HUES48 (cell line): ENCODE data around the gene PDZRN4.
"Not testable (repeated sequence)": the region's sequence is repeated elsewhere in the genome, so short reads cannot be mapped to it uniquely, and the experiment has no call there.

Experiments
- H3K27ac ChIP-seq: one replicate; pipeline ENCODE4 v1.7.0; 2013; ENCODE audit warnings: low read depth, low read length, inconsistent platforms
- H3K27me3 ChIP-seq: 2 replicates; pipeline ENCODE4 v1.6.1; 2013; ENCODE audit warnings: mild to moderate bottlenecking, low read length; ENCODE audit not compliant: control insufficient read depth, insufficient read depth
- H3K36me3 ChIP-seq: 2 replicates; pipeline ENCODE4 v1.6.1; 2013; ENCODE audit warnings: low read length; ENCODE audit not compliant: control insufficient read depth, insufficient read depth
- H3K4me1 ChIP-seq: 2 replicates; pipeline ENCODE4 v1.6.1; 2013; ENCODE audit warnings: mild to moderate bottlenecking, low read length; ENCODE audit not compliant: control insufficient read depth, insufficient read depth
- H3K4me3 ChIP-seq: 2 replicates; pipeline ENCODE4 v1.5.1; 2013; ENCODE audit warnings: mild to moderate bottlenecking, low read depth, low read length
- H3K9ac ChIP-seq: 2 replicates; pipeline ENCODE4 v1.6.1; 2013; ENCODE audit warnings: mild to moderate bottlenecking, low read depth, low read length, moderate library complexity
- H3K9me3 ChIP-seq: 2 replicates; pipeline ENCODE4 v1.6.1; 2013; ENCODE audit warnings: low read length; ENCODE audit not compliant: control insufficient read depth, insufficient read depth

The PDZRN4 gene

DNA sequence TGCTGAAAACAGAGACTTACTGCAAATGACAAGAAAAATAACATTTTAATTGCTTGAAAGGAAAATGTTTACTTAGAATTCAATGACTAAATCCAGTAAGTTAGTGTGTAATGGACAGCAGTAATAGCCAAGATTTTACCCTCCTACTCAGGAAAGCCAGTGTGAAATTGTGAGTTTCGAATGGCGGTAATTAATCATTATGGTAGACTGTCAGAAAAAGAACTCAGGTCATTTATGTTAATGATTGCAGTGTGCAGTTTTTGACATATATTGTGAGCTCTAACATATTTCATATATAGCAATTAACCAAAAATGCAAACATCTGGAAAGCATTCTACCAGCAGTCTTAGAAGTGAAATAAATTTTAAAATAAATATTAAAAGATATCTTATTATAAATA, 60.3 kb downstream of the PDZRN4 start:
- H3K9ac ChIP-seq, result no peak overlapping the region
- no peaks in the 10 kb centered on the region for H3K9me3 ChIP-seq
- H3K27ac ChIP-seq, result no peak overlapping the region
- no peaks in the 10 kb centered on the region for H3K4me1 ChIP-seq
- H3K4me3 ChIP-seq, result no peak overlapping the region
- no peaks in the 10 kb centered on the region for H3K36me3 ChIP-seq
- H3K27me3 ChIP-seq, result no peaks in the 10 kb centered on the region

- Histone ChIP-seq H3K9me3 (no peaks in the 10 kb centered on the region), H3K27ac (no peak overlapping the region), H3K4me1 (no peaks in the 10 kb centered on the region), H3K9ac (no peak overlapping the region), H3K36me3 (no peaks in the 10 kb centered on the region), H3K4me3 (no peak overlapping the region), H3K27me3 (no peaks in the 10 kb centered on the region)
These were observed 62.6 kb downstream of the PDZRN4 start for GRCh38 chr12:41250748-41251147.

- no peaks in the 10 kb centered on the region for H3K9me3 ChIP-seq
- H3K4me3 ChIP-seq, result no peak overlapping the region
- no peak overlapping the region for H3K9ac ChIP-seq
- H3K4me1 ChIP-seq, result no peaks in the 10 kb centered on the region
- no peaks in the 10 kb centered on the region for H3K27me3 ChIP-seq
- no peak overlapping the region for H3K27ac ChIP-seq
- H3K36me3 ChIP-seq, result no peaks in the 10 kb centered on the region
These were observed 66.1 kb downstream of the PDZRN4 start for GRCh38 chr12:41254004-41254914.

GRCh38 chr12:41263196-41263595, 75.1 kb downstream of the PDZRN4 start:
- not testable (repeated sequence) for H3K4me1 ChIP-seq, H3K27me3 ChIP-seq, H3K4me3 ChIP-seq, H3K27ac ChIP-seq, H3K36me3 ChIP-seq, H3K9me3 ChIP-seq, H3K9ac ChIP-seq

GRCh38 chr12:41264281-41264680, 76.2 kb downstream of the PDZRN4 start:
- Histone ChIP-seq H3K27ac (no peak overlapping the region), H3K9ac (no peak overlapping the region), H3K36me3 (no peaks in the 10 kb centered on the region), H3K4me1 (no peaks in the 10 kb centered on the region), H3K9me3 (no peaks in the 10 kb centered on the region), H3K4me3 (no peak overlapping the region), H3K27me3 (no peaks in the 10 kb centered on the region)

GRCh38 chr12:41269056-41269455, 80.9 kb downstream of the PDZRN4 start:
- no peaks in the 10 kb centered on the region for H3K27me3 ChIP-seq
- H3K4me1 ChIP-seq, result no peaks in the 10 kb centered on the region
- no peaks in the 10 kb centered on the region for H3K9me3 ChIP-seq
- H3K36me3 ChIP-seq, result no peaks in the 10 kb centered on the region
- no peak overlapping the region for H3K4me3 ChIP-seq
- H3K27ac ChIP-seq, result no peak overlapping the region
- no peak overlapping the region for H3K9ac ChIP-seq

DNA sequence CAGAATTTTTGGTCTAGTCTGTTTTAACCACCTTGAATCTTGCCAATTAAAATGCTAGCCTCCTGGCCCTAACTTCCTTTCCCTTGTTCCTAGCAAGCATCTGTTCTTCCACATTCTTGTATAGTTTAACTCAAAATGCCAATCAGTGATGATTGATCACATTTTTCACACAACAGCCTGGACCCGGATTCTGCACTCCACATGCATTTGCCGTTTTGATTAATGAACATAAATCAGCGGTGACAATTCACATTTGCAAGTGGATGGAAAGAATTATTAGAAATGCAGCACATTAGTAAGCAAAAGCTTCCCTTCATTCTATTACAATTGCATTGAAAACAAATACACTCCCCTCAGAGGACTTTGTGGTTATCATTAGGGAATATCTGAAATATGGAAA, 83.4 kb downstream of the PDZRN4 start:
- no peaks in the 10 kb centered on the region for H3K9me3 ChIP-seq
- H3K36me3 ChIP-seq, result no peaks in the 10 kb centered on the region
- no peak overlapping the region for H3K4me3 ChIP-seq
- H3K27me3 ChIP-seq, result no peaks in the 10 kb centered on the region
- H3K9ac ChIP-seq, result no peak overlapping the region
- H3K4me1 ChIP-seq, result no peaks in the 10 kb centered on the region
- H3K27ac ChIP-seq, result no peak overlapping the region

- Histone ChIP-seq H3K9me3 (no peaks in the 10 kb centered on the region), H3K4me3 (no peak overlapping the region), H3K27me3 (no peaks in the 10 kb centered on the region), H3K27ac (no peak overlapping the region), H3K36me3 (no peaks in the 10 kb centered on the region), H3K4me1 (0 out of 2 replicates have a peak, but pooled peaks cover 4% of the 10 kb centered on the region), H3K9ac (no peak overlapping the region)
These were observed 86.5 kb downstream of the PDZRN4 start for GRCh38 chr12:41274643-41275042.

DNA sequence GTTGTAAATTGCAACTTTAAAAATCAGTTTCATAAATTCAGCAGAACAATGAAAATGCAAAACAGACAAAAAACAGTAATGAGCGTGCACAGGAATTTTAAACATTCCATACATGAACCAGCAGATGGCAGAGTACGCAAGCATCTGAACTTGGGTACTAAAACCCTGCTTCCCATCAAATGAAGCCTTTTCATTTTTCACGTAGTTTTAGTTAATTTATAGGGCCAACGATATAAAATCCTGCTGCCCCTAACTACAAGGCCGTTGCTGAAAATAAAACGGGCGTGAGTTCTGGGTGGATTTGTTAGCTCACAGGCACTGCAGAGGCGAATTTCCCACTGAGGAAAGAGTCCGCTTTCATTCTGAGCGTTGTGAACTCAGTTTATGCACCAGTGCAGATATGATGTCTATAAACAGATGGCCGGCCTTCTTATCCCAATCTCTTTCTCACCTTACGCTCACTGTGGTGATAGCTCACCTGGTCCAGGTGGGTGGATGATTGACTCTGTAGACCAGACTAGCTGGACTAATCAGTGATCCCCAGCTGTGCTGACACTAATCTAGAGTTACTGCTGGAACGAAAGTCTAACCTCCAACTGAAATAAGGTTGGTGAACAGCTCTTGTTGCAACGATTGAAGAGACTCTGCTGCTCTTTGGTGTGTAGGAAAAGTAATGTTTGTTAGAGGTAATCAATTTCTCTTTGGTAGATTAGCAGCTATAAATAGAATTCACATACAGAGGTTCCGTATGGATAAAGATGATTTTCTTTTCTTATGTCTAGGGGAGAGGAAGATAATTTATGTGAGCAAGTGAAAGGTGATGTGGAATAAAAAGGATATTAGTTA, 89.2 kb downstream of the PDZRN4 start:
- H3K4me3 ChIP-seq, result no peak overlapping the region
- H3K27me3 ChIP-seq, result no peaks in the 10 kb centered on the region
- H3K9me3 ChIP-seq, result no peaks in the 10 kb centered on the region
- H3K27ac ChIP-seq, result no peak overlapping the region
- no peak overlapping the region for H3K9ac ChIP-seq
- H3K4me1 ChIP-seq, result 0 out of 2 replicates have a peak, but pooled peaks cover 4% of the 10 kb centered on the region
- H3K36me3 ChIP-seq, result no peaks in the 10 kb centered on the region

- Histone ChIP-seq H3K9ac (no peak overlapping the region), H3K27ac (no peak overlapping the region), H3K27me3 (no peaks in the 10 kb centered on the region), H3K4me3 (no peak overlapping the region), H3K36me3 (no peaks in the 10 kb centered on the region), H3K4me1 (0 out of 2 replicates have a peak, but pooled peaks cover 4% of the 10 kb centered on the region), H3K9me3 (no peaks in the 10 kb centered on the region)
These were observed 89.8 kb downstream of the PDZRN4 start for GRCh38 chr12:41277946-41278267.
